CD4-positive, alpha-beta T cell treated with Interleukin-4 for 4 hours (primary cell): Measurements from ENCODE around the gene ZNF692.
"Not testable (repeated sequence)": the region's sequence is repeated elsewhere in the genome, so short reads cannot be mapped to it uniquely, and the experiment has no call there.

Experiments used
- DNase-seq: peaks from one replicate; pipeline ENCODE4 v3.0.0-alpha.2; 2020

ZNF692 gene

DNA sequence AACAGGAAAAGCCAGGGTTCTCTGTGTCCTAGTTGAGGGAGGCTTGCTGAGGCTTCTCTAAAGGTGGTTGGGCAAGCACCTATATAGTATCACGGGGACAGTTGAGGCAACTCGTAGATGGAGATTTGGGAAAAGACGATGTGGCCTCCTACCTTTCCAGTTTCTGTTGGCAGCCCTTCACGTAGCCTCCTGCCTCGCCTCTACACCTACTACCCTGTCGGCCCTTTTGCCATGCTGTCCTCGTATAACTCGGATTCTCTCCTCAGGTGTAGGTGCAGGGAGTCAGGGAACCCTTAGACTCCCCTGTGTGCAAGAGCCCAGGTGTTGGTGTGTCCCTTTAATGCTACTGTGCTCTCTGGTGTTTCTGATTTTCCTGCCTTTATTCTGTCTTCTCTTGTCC, 10.3 kb downstream of the ZNF692 start:
- no peak for DNase-seq

- no peak for DNase-seq
These were observed 10.8 kb downstream of the ZNF692 start for GRCh38 chr1:248847956-248848561.

DNA sequence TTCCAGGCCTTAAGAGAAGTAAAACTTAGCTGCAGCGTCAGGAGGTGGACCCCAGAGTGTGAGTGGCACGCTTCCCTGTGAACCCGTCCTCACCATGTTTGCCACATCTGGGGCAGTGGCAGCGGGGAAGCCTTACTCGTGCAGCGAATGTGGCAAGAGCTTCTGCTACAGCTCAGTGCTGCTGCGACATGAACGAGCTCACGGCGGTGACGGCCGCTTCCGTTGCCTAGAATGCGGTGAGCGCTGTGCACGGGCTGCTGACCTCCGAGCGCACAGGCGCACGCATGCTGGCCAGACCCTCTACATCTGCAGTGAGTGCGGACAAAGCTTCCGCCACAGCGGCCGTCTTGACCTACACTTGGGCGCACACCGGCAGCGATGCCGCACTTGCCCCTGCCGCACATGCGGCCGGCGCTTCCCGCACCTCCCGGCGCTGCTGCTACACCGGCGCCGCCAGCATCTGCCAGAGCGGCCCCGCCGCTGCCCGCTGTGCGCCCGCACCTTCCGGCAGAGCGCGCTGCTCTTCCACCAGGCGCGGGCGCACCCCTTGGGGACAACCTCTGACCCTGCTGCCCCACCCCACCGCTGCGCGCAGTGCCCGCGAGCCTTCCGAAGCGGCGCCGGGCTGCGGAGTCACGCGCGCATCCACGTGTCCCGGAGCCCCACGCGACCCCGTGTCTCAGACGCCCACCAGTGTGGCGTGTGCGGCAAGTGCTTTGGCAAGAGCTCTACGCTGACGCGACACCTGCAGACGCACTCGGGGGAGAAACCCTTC, 11.5 kb downstream of the ZNF692 start:
- DNase-seq = no peak

GRCh38 chr1:248844526-248844925, 14.4 kb downstream of the ZNF692 start:
- DNase-seq = no peak

DNA sequence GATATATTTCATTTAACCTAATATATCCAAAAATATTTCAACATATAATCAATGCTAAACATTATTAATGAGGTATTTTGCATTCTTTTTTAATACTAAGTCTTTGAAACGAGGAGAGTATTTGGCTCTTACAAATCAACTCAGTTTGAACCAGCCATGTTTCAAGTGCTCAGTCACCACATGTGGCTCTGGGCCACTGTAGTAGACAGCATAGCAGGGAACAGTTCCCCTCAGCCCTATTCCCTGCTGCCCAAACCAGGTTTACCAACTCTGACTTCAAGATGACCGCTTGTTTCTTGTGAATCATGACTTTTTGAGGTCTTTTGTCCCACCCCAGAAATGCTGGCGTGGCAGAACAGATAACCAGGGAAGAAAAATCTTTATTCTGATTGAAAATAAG, 15.2 kb downstream of the ZNF692 start:
- no peak for DNase-seq

GRCh38 chr1:248842781-248843331, 16.0 kb downstream of the ZNF692 start:
- DNase-seq = no peak

GRCh38 chr1:248841702-248842395, 17.0 kb downstream of the ZNF692 start:
- DNase-seq = peak; percentile 41

DNA sequence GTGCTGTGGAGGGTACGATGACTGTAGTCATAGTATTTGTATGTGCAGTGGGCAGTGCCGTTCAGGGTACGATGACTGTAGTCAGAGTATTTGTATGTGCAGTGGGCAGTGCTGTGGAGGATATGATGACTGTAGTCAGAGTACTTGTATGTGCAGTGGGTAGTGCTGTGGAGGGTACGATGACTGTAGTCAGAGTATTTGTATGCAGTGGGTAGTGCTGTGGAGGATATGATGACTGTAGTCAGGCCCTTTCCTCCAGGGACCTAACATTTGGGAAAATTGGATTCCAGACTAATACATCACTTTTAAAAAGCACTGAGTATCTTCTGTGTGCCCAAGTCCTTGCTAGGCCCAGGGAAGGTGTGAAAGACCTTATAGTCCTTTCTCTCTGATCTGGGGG, 17.9 kb downstream of the ZNF692 start:
- no peak for DNase-seq

GRCh38 chr1:248839168-248839555, 19.7 kb downstream of the ZNF692 start:
- no peak for DNase-seq

DNA sequence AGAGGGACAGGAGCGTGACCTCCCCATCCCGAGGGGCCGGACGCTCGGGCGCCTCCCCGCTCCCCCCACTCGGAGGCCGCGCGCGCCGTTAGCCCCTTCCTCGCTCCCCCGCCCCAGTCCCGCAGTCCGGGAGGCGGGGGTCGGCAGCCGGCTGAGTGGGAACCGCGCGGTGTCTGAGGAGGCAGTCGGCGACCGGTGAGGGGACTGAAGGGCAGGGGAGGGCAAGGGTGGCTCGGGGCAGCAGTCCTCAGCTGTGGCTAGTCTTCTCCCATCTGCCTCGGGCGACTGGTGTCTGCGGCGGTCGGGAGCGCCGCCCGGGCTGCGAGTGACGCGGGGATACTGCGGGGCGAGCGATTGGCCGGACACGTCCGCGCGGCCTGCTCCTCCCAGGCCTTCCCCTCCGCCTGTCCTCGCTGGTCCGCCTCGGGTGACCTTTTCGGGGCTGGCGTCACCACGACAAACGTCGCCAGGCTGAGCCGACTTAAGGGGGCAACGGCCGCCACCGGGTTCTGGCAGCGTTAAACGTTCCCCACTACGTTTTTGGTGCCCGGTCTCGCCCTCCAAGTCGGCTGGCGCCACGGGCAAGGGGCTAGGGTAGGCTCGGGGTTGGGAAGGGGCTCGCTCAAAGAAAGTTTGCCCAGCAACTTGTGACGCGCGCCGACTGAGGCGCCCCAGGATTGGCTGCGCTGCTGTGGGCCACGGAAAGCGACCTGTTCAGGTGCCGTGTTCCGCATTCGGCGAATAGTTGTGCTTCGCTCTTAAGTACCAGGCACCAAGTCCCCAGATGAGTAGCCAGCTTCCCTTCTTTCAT, 20.3 kb downstream of the ZNF692 start:
- peak; percentile 86 for DNase-seq

- peak; percentile 90 for DNase-seq
These were observed 21.0 kb downstream of the ZNF692 start, which contains the start of gene ZNF672 for GRCh38 chr1:248837781-248838356. Gene ZNF672 (plus strand): TSS chr1:248838224. CDS start chr1:248847275, 9,051 bp downstream.

GRCh38 chr1:248837045-248837780, 21.7 kb downstream of the ZNF692 start:
- no peak for DNase-seq

DNA sequence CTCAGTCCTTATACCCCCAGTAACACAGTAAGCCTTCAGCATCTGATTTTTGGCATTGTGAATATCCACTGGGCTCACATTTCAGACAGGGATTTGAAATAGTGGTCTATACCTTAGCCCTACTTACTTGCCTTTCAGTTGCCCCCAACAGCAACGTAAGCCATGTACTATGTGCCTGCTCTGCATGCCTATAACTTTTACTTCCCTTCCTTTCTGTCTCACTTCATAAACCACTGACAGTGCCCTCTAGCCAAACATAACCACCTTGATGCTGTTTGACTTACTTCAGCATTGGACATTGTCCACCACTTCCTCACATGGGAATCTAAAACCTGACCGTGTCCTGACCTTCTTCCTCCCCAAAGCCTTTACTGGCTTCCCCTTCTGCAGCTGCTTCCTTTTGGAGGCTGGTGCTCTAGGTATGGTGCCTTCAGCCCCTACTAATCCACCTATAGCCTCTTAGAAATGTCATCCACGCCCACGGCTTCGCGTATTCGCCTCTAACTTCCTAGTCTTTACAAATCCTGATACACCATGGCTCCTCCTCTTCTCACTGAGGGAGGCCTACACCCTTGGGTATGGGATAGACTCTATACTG, 24.4 kb downstream of the ZNF692 start:
- no peak for DNase-seq

DNA sequence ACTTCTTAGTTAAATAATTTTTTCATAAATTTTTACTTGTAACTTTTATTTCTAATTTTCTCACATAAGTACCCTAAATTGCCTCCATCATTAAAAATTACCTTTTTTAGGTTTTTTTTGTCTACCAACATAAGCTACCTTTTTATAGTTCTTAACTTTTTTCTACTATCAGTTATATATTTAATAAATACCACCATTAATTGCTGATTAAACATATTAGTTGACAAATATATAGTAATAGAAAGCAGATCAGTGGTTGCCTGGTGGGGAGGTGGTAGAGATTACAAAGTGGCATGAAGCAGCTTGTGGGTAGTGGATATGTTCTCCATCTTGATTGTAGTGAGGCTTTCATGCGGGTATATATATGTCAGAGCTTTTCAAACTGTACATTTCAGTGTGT, 27.0 kb downstream of the ZNF692 start:
- DNase-seq = no peak

GRCh38 chr1:248830718-248831017, 28.2 kb downstream of the ZNF692 start:
- DNase-seq = not testable (repeated sequence)

DNA sequence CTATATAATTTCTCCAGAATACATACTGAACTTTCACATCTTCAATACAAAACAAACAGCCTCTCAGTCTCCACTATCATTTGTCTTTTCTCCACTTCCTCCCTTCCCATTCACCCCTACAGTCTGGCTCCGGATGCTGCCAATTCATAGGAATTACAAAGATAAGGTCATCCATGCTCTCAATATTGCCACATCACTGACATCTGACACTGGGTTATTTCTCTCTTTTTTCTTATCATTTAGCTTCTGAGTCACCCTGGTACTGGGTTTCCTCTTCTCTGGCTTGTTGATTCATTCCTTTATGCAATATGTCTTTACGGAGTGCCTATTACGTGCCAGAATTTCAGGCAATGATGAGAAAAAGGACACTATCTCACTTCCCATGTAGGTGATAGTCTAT, 30.0 kb downstream of the ZNF692 start:
- DNase-seq = no peak

GRCh38 chr1:248825909-248826760, 32.8 kb downstream of the ZNF692 start, which contains the start of gene SH3BP5L:
Gene SH3BP5L (minus strand): TSS chr1:248825915. CDS start chr1:248824935, 980 bp downstream.
- peak; percentile 92 for DNase-seq

GRCh38 chr1:248825573-248825908, 33.3 kb downstream of the ZNF692 start:
- DNase-seq = no peak

GRCh38 chr1:248825136-248825535, 33.7 kb downstream of the ZNF692 start:
- no peak for DNase-seq

- no peak for DNase-seq
These were observed 34.2 kb downstream of the ZNF692 start for GRCh38 chr1:248824701-248825100.
